Spinal cord (tissue), 10 donors: ENCODE results near the gene LSS. TPM values are rescaled to one million over a fixed set of nuclear protein-coding genes. Genes with fewer than 3 reads are reported as not detected.

ENCODE experiments used
- DNase-seq, 6 donors: peaks; one replicate each; pipeline versions ENCODE4 v3.0.0 to v3.0.0-alpha.2; 2013 to 2015; ENCODE audit warnings: low spot score in 6 of 6, low read depth in 4 of 6
- H3K27ac ChIP-seq: one replicate; pipeline ENCODE4 v1.5.1; 2013; ENCODE audit warnings: low read depth, low read length, control low read depth
- H3K27me3 ChIP-seq: one replicate; pipeline ENCODE4 v1.6.1; 2013; ENCODE audit warnings: low read length; ENCODE audit not compliant: control insufficient read depth, insufficient read depth
- H3K36me3 ChIP-seq: one replicate; pipeline ENCODE4 v1.6.1; 2013; ENCODE audit warnings: low read length; ENCODE audit not compliant: control insufficient read depth, insufficient read depth
- H3K4me1 ChIP-seq: one replicate; pipeline ENCODE4 v1.6.1; 2013; ENCODE audit warnings: low read length; ENCODE audit not compliant: control insufficient read depth, insufficient read depth
- H3K4me3 ChIP-seq: one replicate; pipeline ENCODE4 v1.5.1; 2013; ENCODE audit warnings: low read depth, low read length, control low read depth
- H3K9me3 ChIP-seq: one replicate; pipeline ENCODE4 v1.6.1; 2013; ENCODE audit warnings: low read length; ENCODE audit not compliant: control insufficient read depth, insufficient read depth
- WGBS: methylation state at CpG from one replicate; pipeline ENCODE4 v1.1.5; 2013; ENCODE audit warnings: missing lambda C conversion rate; ENCODE audit not compliant: insufficient coverage; 5-methylcytosine and 5-hydroxymethylcytosine counted together
- polyA plus RNA-seq, 2 donors: library from polyadenylated mRNA; unstranded; fragments of 120-200 nt; gene quantifications; one replicate each; pipeline ENCODE4 v1.2.1, GENCODE V29; 2013; ENCODE audit not compliant: insufficient read length in 2 of 2
- total RNA-seq, 2 donors: library from RNA; depleted of rRNA in 1 of 2; stranded (reverse); fragments of 120-200 nt in 1 of 2; fragments of >200 nt in 1 of 2; gene quantifications; one replicate each; pipeline versions ENCODE4 v1.2.3 to v1.2.4, GENCODE V29; 2013 to 2014
- donor health status: healthy.

LSS gene
- total and polyA plus RNA-seq, 4 donors: 55.6 to 167 (median 115) TPM

GRCh38 chr21:46264046-46264689, 35.6 kb upstream of the LSS start:
- WGBS: 92% methylated on average over 21 of the region's 22 CpGs
- DNase-seq: no peak
- H3K4me3 ChIP-seq: no peak overlapping the region
- H3K27me3 ChIP-seq: no peaks in the 10 kb centered on the region
- H3K36me3 ChIP-seq: peaks cover 86% of the 10 kb centered on the region
- H3K9me3 ChIP-seq: no peaks in the 10 kb centered on the region
- H3K27ac ChIP-seq: no peak overlapping the region
- H3K4me1 ChIP-seq: no peaks in the 10 kb centered on the region

GRCh38 chr21:46256501-46256994, 28.0 kb upstream of the LSS start:
- H3K27me3 ChIP-seq: no peaks in the 10 kb centered on the region
- H3K27ac ChIP-seq: no peak overlapping the region
- peaks cover 80% of the 10 kb centered on the region for H3K36me3 ChIP-seq
- H3K9me3 ChIP-seq: no peaks in the 10 kb centered on the region
- H3K4me1 ChIP-seq: no peaks in the 10 kb centered on the region
- DNase-seq: no peak
- 94% methylated on average over 18 of the region's 18 CpGs for WGBS
- H3K4me3 ChIP-seq: no peak overlapping the region

GRCh38 chr21:46255758-46256337, 27.3 kb upstream of the LSS start:
- Histone ChIP-seq H3K4me1 (no peaks in the 10 kb centered on the region), H3K9me3 (no peaks in the 10 kb centered on the region), H3K4me3 (no peak overlapping the region), H3K27ac (no peak overlapping the region), H3K36me3 (peaks cover 75% of the 10 kb centered on the region), H3K27me3 (no peaks in the 10 kb centered on the region)
- WGBS: 97% methylated on average over 6 of the region's 6 CpGs
- DNase-seq: no peak

GRCh38 chr21:46255166-46255565, 26.6 kb upstream of the LSS start:
- DNase-seq: no peak
- WGBS: 98% methylated on average over 11 of the region's 11 CpGs
- peaks cover 78% of the 10 kb centered on the region for H3K36me3 ChIP-seq

GRCh38 chr21:46254208-46254975, 25.8 kb upstream of the LSS start:
- H3K27me3 ChIP-seq: no peaks in the 10 kb centered on the region
- no peak overlapping the region for H3K4me3 ChIP-seq
- peaks cover 77% of the 10 kb centered on the region for H3K36me3 ChIP-seq
- no peak overlapping the region for H3K27ac ChIP-seq
- H3K9me3 ChIP-seq: no peaks in the 10 kb centered on the region
- no peaks in the 10 kb centered on the region for H3K4me1 ChIP-seq
- WGBS: 91% methylated on average over 10 of the region's 12 CpGs
- DNase-seq: no peak

More at GRCh38 chr21:46255166-46255565, 26.6 kb upstream of the LSS start:
- H3K27ac ChIP-seq: no peak overlapping the region
- no peaks in the 10 kb centered on the region for H3K9me3 ChIP-seq
- H3K27me3 ChIP-seq: no peaks in the 10 kb centered on the region
- H3K4me1 ChIP-seq: no peaks in the 10 kb centered on the region
- no peak overlapping the region for H3K4me3 ChIP-seq

- Histone ChIP-seq H3K4me3 (no peak overlapping the region), H3K36me3 (peaks cover 77% of the 10 kb centered on the region), H3K27me3 (no peaks in the 10 kb centered on the region), H3K4me1 (no peaks in the 10 kb centered on the region), H3K27ac (no peak overlapping the region), H3K9me3 (no peaks in the 10 kb centered on the region)
- no peak for DNase-seq
- WGBS: 86% methylated on average over 5 of the region's 8 CpGs
Measured at GRCh38 chr21:46253610-46254124, 25.1 kb upstream of the LSS start.

- no peaks in the 10 kb centered on the region for H3K27me3 ChIP-seq
- H3K36me3 ChIP-seq: peaks cover 80% of the 10 kb centered on the region
- no peaks in the 10 kb centered on the region for H3K9me3 ChIP-seq
- no peak overlapping the region for H3K27ac ChIP-seq
- H3K4me3 ChIP-seq: no peak overlapping the region
- no peaks in the 10 kb centered on the region for H3K4me1 ChIP-seq
- WGBS: 93% methylated on average over 3 of the region's 4 CpGs
- no peak for DNase-seq
Measured at GRCh38 chr21:46252840-46253239, 24.3 kb upstream of the LSS start.

GRCh38 chr21:46250146-46250725, 21.7 kb upstream of the LSS start:
- Histone ChIP-seq H3K27me3 (no peaks in the 10 kb centered on the region), H3K27ac (no peak overlapping the region), H3K4me1 (no peaks in the 10 kb centered on the region), H3K9me3 (no peaks in the 10 kb centered on the region), H3K36me3 (peaks cover 74% of the 10 kb centered on the region), H3K4me3 (no peak overlapping the region)
- 97% methylated on average over 6 of the region's 6 CpGs for WGBS
- no peak for DNase-seq

- H3K36me3 ChIP-seq: peaks cover 74% of the 10 kb centered on the region
- DNase-seq: no peak
- no peaks in the 10 kb centered on the region for H3K9me3 ChIP-seq
- no peaks in the 10 kb centered on the region for H3K4me1 ChIP-seq
- no peak overlapping the region for H3K27ac ChIP-seq
- no peak overlapping the region for H3K4me3 ChIP-seq
- WGBS: 91% methylated on average over 1 of the region's 2 CpGs
- H3K27me3 ChIP-seq: no peaks in the 10 kb centered on the region
Measured at GRCh38 chr21:46248827-46249226, 20.3 kb upstream of the LSS start.
